ENCODE measurements around the gene RRP36.
A peak's percentile ranks its signal among the peaks of the same experiment; 100 is the strongest.
"Not testable (repeated sequence)": the region's sequence is repeated elsewhere in the genome, so short reads cannot be mapped to it uniquely, and the experiment has no call there.

The RRP36 gene, protein sequence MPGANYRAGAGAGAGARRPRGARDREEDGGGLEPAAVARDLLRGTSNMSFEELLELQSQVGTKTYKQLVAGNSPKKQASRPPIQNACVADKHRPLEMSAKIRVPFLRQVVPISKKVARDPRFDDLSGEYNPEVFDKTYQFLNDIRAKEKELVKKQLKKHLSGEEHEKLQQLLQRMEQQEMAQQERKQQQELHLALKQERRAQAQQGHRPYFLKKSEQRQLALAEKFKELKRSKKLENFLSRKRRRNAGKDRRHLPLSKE

DNA sequence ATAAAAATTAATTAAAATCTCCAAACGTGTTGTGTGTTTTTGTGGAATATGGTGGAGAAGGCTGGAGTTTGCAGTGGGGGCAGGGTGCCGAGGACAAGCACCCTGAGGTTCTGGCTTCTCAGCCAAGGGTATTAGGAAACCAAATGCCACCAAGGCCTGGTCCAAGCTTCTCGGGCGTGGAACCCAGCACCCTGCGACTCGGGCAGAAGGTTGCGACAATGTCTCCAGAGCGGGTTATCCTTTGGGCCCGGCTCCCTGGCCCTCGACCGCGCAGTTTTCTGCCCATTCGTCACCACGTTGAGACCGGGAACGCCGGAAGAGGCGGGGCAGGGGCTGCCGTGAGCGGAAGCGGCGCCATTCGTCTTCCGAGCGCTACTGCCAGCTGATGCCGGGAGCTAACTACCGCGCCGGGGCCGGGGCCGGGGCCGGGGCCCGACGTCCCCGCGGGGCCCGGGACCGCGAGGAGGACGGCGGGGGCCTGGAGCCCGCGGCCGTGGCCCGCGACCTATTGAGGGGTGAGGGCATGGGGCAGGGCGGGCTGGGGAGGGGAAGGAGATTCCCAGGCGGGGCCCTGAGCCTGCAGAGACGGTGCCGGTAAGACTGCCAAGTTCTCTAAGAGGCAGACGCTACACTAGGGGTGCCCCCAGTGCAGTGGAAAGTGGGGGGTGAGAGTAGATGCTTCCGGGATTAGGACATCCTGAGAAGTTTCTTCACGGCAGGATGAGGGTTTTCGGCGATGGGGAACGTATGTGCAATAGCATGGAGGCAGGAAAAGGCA, at the start of gene RRP36:
Gene RRP36 (plus strand): TSS at position 354 of the 778 bp plus-strand sequence. CDS start 32 bp downstream, at position 386.
- DNase-seq, result peak; percentile 59

DNA sequence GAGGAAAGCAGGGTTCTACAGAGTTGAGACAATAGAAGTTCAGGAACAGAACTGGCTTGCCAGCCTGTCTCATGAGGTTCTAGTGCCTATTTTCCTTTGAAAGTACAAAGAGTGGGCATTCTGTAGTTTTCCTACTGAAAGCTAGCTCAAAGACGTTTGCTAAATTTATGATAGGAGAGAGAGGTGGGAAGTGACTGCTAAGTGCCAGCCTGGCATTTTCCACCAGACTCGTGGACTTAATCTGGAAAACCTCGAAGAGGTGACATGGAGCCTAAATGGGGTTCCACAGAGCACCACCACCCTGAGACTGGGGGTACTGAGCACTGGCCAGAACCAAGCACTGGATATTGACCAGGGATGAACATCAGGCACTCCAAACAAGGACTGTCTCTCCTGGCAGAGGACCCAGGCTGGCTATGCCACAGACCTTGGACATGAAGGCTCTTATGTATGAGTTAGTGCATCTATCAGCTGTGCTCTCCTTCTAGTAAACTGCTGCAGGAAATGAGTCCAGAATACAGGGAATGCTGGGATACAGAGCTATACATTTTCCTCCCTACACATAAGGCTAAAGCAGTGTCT, 49.6 kb upstream of the RRP36 start:
- DNase-seq, result no peak

DNA sequence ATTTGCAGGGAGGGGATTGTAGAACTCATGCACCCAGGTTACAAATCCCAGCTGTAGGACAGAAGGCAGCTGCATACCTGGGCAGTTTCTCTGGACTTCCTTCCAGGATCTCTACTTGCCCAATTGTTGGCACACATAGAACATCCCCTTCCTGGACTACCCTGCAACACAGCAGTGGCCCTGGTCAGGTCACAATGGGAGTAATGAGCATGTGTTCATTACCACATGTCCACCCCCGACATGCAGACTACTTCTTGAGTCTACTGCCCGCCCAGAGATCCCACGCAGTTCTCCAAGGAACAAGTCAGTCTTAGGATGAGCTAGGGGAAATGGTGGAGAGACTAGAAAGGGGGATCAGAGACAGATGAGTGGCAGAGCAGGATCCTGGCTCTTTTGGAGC, 47.5 kb upstream of the RRP36 start:
- DNase-seq, result no peak

DNA sequence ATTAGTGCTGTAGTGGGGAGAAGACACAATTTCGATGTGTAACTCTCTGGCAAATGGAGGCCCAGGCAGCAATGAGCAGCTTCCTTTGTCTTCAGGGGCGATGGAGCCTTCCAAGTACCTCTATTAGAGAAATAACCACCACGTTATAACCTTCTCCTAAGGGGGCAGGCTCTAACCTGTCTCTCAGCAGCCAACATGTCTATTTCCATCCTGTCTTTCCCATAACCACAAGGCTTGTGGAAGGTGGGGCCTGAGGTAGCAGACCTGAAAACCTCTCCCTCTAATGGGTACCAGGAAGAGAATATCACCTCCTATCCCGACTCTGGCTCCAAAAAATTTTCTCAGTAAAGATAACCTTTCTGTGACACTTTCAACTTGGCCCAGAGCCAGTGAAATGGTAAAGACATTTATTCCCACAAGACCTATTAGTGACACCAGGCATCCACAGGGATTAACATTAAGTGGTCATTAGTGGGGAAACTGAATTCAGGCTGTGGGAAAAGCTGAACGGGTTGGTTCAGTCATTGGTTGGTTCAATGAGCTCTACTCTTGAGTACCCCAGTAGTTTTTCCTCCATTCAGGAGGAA, 46.4 kb upstream of the RRP36 start:
- DNase-seq, result no peak

DNA sequence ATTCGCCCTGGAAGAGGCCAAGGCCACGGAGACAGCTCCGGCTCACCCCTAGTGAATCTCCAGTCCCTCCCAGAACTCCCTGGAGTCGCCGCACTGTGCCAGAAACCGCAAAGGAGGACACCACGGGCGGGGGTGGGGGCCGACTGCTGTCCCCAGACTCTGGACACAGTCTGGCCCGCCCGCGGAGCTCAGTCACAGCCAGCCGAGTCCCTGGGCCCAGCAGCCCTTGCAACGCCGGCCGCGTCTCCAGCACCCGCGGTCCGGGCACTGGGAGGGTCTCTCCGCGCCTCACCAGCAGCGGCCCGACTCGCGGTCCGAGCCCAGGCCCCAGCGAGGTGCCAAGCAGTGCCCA, 43.0 kb upstream of the RRP36 start:
- no peak for DNase-seq

DNA sequence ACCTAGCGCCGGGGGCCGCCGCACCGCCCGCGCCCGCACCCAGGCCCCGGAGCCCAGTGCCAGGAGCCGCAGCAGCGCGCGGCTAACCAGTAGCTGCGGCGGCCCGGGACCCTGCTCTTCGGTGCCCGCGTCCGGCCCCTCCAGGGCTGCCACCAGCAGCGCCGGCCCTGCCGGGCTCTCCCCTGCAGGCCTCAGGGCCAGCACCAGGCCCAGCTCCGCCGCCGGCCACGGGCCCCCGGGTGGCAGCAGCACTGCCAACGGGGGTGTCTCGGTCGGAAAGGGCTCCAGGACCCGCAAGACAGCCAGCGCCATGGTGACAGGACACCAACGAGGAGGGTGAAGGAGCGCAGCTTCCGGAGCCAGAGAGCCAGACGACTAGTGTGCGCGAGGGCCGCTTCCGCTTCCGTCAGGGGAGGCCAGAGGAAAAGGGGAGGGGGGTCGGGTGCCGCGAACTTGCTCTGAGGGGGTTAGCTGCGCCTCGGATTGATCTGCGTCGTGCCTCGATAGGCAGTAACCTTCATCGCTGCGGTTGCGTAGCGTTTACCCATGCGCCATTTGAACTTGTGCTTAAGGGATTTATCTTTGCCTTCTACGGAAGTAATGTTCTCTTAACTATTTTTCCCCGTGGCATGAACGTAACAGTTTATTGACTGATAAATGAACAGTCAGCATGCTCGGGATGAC, 42.4 kb upstream of the RRP36 start, which contains the start of gene PEX6:
Gene PEX6 (minus strand): TSS at position 343 of the 684 bp plus-strand sequence. CDS start 31 bp downstream, at position 312.
- DNase-seq, result peak; percentile 90

DNA sequence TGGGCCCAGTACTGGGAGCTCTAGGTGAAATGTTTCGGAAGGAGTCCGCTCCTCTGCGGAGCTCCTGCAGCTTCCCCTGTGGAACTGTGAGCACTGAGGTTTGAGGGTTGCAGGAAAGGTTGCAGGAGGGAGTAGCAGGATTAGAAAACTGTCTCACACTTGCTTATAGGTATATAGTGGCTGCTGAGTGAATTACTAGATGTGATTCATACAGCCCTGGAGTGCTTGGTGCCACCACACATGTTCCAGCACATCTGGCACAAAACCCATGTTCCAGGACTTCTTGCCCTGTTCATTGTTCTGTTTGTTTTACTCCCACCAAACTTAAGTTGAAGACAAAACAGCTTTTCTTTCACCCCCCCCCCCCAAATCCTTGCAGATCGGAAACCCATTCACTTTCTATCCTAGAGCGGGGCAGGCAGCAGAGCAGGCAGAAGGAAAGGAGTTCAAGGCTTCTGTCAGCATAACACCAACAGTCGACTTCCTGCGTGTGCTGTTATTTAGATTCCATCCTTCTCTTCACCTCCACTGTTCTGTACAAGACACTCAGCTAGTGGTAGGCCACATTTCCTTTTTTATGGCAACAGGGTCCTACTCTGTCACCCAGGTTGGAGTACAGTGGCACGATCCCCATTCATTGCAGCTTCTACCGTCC, 41.8 kb upstream of the RRP36 start:
- no peak for DNase-seq

DNA sequence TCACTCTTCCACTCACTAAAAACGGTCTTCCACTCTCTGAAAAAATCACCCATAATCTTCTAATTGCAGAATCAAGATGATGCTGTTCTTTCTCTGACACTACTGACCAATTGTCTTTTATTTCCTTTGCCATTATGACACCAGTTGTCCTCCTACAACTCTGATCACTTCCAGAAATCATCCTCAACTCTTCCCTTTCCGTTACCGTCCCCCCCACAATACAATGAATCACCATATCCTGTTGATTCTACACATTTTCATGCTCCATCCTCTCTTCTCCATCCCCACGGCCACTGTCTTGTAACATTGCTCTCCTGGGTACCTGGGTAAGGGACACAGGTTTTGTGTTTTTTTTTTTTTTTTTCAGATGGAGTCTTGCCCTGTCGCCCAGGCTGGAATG, 39.6 kb upstream of the RRP36 start:
- no peak for DNase-seq

DNA sequence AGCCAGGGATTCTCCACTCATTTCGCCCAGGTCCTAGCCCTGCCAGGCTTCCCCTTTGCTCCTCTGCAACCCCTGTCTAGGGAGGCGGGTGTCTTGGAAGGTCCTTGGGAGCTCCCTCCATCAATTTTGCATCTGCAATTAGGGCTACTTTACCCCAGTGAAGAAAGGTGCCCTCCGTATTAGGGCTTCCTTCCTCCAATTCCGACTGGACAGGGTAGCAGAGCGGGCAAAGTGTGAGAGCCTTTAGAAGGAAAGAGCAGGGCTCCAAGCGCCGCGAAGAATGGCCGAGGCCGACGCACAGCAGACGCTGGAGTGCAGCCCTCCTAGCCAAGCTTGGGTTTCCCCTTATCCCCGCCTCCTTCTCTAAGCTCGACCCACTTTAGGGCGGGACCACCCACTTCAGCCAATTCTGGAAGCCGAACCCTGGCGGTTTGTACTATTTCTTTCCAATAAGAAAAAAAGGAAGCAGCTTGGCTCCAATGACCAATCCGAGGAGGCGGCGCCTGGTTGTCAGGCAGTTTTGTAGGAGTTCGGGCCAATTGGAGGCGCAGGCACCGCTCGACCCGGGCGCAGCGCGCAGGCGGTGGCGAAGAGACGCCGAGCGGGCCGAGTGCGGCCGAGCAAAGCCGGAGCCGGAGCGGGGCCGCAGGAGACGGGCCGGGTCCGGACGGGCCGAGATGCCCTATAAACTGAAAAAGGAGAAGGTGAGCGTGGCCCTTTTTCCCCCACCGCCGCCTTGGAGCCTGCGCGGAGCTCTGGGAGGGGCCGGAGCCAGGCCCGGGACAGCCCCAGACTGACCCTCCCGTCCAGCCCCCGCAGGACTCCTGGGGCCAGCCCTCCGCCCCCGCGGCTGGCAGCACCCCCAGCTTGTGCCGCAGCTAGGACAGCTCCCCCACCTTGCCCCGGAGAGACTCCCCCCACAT, 37.2 kb upstream of the RRP36 start, which contains the start of gene PPP2R5D:
Gene PPP2R5D (plus strand): TSS at position 570 of the 923 bp plus-strand sequence. CDS start 108 bp downstream, at position 678.
- DNase-seq, result peak; percentile 99

DNA sequence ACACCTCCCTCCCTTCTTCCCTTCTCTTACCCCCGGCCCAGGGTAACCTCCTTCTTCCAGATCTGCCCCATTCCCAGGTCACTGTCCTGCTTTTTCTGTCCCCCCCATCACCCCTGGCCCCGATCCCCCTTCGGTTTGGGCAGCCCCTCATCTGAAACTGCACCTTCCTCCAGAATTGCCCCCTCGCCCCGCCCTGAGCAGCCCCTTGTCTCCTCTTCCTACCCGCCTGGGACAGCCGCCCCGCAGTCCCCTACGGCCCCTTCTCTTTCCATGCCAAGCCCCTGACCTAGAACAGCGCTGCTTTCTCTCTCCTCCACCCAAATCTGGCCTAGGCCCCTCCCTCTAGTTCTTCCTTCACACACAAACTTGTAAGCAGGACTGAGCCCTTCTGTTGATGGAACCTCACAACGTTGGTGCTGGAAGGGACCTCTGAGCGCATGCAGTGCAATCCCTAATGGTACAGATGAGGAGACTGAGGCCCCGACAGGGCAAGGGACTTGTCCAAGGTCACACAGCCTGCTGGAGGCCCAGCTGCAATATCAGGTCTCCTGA, 36.4 kb upstream of the RRP36 start:
- no peak for DNase-seq

DNA sequence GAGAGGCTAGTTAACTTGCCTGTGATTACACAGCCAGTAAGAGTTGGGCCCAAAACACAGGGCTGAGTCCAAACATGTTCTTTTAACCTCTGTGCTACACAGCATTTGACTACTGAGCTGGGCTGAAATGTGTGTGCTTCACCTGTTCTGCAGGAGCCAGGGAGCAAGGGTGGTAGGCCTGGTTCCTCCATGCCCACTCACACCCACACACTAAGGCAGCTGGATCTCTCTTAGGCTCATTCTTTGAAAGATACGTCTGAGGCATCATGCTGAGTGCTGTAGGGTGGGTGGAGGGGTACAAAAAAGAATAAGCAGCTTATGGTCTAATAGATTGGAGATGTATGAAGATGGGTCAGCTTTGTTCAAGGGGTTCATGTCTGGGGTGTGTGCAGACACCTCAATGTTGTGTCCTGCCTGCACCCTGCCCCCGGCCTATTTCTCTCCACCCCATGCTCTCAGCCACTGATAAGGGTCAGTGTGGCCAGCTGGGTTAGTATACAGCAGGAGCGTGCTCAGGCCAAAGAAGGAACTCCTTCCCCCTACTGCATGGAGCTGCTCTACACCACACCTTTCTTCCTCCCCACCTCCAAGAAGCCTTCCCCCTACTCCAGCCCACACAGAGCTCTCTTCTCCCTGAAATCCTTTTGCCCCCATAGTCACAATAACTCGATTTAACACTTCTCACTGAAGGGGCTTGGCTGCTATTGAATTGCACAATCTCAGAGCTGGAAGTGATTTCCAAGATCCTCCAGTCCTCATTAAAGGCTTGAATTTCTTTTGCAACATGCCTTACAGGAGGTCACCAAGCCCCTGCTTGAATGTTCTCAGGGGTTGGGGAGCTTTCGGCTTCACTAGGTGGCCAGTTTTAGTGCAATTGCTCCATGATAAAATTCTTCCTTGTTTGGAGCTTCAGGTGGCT, 33.6 kb upstream of the RRP36 start:
- no peak for DNase-seq

DNA sequence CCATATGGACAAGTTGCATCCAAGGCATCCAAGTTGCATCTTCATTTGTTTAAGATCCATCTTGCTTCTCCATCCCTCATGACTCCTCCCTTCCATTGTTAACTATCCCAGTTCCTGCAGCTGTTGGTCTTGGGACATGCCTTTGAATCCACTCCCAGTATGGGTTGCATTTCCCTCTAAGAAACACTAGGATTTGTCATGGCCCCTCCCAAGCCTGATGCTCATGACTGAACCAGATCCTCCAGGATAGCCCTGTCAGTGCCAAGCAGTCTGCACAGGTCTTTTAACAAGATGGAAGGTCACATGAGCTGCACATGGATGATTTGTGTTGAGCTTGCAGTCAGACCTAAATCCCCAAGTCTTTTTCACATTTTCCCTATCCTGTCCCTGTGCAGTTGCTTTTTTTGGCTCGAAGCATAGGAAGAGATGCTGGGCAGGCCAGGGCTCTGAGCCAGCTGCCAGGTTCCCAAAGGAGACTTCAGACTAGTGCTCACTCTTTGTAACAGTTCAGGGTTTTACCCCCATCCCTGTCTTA, 32.9 kb upstream of the RRP36 start:
- DNase-seq, result no peak

DNA sequence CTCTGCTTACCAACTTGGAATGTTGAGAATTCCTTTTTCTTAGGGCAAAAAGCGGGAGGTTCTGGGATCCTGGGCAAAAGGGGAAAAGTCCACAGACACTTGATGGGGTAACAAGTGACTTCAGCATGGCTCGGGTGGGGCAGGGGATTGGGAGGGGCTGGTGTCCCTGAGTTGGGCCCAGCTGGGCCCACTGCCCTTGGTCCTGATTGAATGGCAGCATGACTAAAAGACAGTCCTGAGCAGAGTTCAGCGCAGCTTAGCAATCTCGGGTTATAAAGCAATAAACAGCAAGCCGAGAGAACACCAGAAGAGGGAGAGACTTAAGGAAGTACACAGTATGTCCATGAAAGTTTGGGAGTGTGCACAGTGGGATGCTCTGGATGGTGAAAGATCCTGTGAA, 31.5 kb upstream of the RRP36 start:
- no peak for DNase-seq

DNA sequence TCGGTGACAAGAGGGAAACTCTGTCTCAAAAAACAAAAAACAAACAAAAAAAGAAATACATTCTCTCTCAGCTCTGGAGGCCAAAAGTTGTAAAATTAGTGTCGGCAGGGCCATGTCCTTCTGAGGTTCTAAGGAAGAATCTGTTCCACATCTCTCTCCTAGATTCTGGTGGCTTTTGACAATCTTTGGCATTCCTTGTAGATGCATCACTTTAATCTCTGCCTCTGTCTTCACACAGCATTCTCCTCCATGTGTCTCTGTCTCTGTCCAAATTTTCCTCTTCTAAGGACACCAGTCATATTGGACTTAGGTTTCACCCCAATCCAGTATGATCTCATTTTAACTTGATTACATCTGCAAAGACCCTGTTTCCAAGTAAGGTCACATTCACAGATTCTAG, 28.0 kb upstream of the RRP36 start:
- no peak for DNase-seq

DNA sequence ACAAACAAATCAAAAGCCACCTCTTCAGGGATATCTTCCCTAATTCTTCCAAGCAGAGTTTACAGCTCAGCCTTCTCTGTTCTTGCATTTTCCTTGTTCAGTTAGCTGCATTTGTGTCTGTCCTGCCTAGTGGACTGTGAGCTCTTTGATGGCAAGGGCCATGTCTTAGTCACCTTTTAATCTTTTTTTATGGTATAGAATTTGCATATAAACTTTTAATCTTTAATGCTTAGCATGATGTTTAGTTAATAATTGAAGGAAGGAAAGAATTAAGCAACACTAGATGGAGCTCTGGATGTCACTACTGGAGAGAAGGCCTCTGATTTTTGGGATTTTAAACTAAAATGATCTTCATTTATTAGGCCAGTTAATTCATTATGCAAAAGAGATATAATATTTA, 24.9 kb upstream of the RRP36 start:
- no peak for DNase-seq

DNA sequence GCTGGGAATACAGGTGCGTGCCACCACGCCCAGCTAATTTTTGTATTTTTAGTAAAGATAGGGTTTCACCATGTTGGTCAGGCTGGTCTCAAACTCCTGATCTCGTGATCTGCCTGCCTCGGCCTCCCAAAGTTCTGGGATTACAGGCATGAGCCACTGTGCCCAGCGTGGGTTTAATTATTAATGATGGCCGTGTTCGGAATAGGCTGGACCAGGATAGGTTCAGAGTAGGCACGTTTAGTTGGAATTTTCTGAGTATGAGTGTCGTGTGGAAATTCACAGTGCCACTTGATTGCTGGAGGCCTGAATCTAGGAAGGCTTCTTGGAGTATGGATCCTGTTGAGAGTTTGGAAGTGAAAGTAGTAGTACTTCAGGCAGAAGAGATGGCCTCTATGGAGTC, 23.2 kb upstream of the RRP36 start:
- DNase-seq, result not testable (repeated sequence)

DNA sequence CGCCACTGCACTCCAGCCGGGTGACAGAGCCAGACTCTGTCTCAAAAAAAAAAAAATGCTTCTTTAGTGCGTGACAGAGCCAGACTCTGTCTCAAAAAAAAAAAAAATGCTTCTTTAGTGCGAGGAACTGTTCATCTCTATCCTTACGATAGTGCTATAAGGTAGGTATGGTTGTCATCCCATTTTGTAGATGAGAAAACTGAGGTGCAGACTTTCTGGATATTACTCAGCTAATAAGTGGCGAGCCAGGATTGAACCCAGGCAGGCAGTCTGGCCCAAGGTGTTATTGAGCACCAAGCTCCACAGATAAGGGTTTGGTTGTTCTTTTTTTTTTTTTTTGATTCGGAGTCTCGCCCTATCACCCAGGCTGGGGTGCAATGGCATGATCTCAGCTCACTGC, 19.6 kb upstream of the RRP36 start:
- DNase-seq, result no peak

DNA sequence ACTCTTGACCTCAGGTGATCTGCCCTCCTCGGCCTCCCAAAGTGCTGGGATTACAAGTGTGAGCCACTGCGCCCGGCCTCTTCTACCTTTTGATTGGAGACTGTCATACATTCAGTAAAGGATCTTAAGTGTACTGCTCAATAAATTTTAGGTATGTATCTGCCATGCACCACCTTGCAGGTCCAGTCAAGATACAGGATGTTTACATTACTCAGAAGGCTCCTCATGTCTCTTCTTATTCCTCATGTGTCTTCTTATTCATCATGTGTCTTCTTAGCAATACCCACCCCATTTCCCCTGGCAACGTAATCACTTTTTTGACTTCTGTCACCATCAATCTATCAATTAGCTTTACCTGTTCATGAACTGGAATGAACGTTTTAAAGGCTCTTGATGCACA, 15.6 kb upstream of the RRP36 start:
- no peak for DNase-seq

DNA sequence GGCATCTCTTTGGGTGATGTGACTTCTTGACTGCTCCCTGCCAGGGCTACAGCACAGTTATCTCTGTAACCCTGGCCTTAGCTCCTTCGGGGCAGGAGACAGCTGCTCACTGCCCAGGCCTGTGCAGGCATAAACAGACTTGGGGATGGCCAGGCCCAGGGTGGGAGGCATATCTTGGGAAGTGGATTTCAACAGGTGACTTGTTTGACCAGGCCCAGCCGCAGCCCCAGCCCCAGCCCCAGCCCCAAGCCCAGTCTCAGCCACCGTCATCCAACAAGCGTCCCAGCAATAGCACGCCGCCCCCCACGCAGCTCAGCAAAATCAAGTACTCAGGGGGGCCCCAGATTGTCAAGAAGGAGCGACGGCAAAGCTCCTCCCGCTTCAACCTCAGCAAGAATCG, 15.2 kb upstream of the RRP36 start:
- no peak for DNase-seq

DNA sequence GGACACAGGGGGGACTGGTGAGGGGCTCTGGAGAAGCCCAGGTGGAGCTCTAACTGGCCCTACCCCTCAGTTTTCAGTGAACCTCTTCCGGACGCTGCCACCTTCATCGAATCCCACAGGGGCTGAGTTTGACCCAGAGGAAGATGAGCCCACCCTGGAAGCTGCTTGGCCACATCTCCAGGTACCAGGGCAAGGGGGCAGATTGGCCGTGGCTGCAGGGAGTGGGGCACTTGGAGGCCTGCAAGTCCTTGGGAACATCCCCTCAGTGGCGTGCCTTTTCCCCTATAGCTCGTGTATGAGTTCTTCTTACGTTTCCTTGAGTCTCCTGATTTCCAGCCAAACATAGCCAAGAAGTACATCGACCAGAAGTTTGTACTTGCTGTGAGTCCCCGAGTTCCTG, 14.3 kb upstream of the RRP36 start:
- no peak for DNase-seq

Measured in NCI-H748 treated with DMSO at 0.1 percent for 48 hours (cell line).